ENCODE measurements around the gene BLCAP. TPM values are rescaled to one million over a fixed set of nuclear protein-coding genes. Genes with fewer than 3 reads are reported as not detected.
A peak's percentile ranks its signal among the peaks of the same experiment; 100 is the strongest.

BLCAP gene
- total RNA-seq, 1 experiment from 2014 or later, result 99.9 TPM

DNA sequence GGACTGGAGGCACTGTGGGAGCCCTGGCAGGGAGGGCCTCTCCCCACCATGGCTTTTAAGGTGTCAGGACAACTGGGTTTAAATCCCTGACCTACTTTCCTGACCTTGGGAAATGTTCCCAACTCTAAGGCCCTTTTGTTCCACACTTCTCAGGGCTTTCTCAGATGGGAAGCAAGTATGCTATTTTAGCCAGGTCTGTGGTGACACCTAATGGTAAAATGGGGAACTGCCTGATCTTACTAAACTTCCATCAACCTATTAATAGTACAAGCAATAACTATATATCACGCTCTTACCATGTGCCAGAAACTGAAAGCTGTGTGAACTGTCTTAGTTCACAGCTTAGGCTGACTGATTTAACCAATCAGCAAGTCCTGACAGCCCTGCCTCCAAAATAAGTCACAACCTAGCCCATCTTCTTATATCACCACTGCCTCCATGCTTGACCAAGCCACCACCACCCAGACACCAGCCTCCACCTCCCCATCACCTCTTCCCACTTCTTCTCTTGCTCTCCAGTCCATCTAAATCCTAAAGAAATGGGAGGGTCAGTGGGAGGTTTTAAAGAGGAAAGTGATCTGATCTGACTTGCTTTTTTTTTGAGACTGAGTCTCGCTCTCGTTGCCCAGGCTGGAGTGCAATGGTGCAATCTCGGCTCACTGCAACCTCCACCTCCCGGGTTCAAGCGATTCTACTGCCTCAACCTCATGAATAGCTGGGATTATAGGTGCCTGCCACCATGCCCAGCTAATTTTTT lies 6.9 kb upstream of the BLCAP start:
- H3K4me3 ChIP-seq, result no peak overlapping the region
- intact Hi-C loops (cut with micrococcal nuclease; ENCODE audit: unreplicated experiment), result loop anchor here (1.0 kb wide), 3 partner anchors 265 to 339 kb away; no protein-coding TSS in a partner anchor
- TF ChIP-seq, protein P1, sequence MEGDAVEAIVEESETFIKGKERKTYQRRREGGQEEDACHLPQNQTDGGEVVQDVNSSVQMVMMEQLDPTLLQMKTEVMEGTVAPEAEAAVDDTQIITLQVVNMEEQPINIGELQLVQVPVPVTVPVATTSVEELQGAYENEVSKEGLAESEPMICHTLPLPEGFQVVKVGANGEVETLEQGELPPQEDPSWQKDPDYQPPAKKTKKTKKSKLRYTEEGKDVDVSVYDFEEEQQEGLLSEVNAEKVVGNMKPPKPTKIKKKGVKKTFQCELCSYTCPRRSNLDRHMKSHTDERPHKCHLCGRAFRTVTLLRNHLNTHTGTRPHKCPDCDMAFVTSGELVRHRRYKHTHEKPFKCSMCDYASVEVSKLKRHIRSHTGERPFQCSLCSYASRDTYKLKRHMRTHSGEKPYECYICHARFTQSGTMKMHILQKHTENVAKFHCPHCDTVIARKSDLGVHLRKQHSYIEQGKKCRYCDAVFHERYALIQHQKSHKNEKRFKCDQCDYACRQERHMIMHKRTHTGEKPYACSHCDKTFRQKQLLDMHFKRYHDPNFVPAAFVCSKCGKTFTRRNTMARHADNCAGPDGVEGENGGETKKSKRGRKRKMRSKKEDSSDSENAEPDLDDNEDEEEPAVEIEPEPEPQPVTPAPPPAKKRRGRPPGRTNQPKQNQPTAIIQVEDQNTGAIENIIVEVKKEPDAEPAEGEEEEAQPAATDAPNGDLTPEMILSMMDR (conservative IDR thresholded peaks at IDR 0.05), result peak; percentile 85
- TF ChIP-seq EZH2 (IDR thresholded peaks at IDR 0.05; ENCODE audit: low read depth), result no peak
- peak; percentile 64 to 68 for DNase-seq
- H2AFZ ChIP-seq, result no peak overlapping the region
- H3K4me1 ChIP-seq (replicated peaks; ENCODE audit: insufficient read depth), result no peaks in the 10 kb centered on the region
- H4K20me1 ChIP-seq (ENCODE audit: insufficient read depth), result no peaks in the 10 kb centered on the region
- H3K9me3 ChIP-seq (ENCODE audit: insufficient read depth, low read depth), result no peaks in the 10 kb centered on the region
- H3K4me2 ChIP-seq, result no peak overlapping the region
- no peaks in the 10 kb centered on the region for H3K27me3 ChIP-seq (ENCODE audit: insufficient read depth, low read depth)
- ChIA-PET POLR2A (ENCODE audit: unreplicated experiment) (interaction anchor here (0.9 kb wide), 1 partner anchor 240 kb away, joined by 4 read pairs; no protein-coding TSS in a partner anchor), CTCF (interaction anchor here (0.6 to 0.7 kb wide), 4 partner anchors 264 to 653 kb away, joined by 3 to 11 read pairs (median 4); no protein-coding TSS in a partner anchor)
- no TSS peak for BruUV-seq (replicated peaks)
- no peaks in the 10 kb centered on the region for H3K79me2 ChIP-seq (ENCODE audit: low read depth)
- no peak overlapping the region for H3K27ac ChIP-seq
- H3K9me2 ChIP-seq (ENCODE audit: insufficient read depth), result no peaks in the 10 kb centered on the region
- H3K36me3 ChIP-seq (ENCODE audit: low read depth), result no peaks in the 10 kb centered on the region
- no peaks in the 10 kb centered on the region for H3F3A ChIP-seq (ENCODE audit: insufficient read depth, low read depth)

- Histone ChIP-seq H2AFZ (no peak overlapping the region), H3K4me1 (replicated peaks; ENCODE audit: insufficient read depth) (peaks cover 9% of the 10 kb centered on the region), H3K4me3 (no peak overlapping the region), H4K20me1 (ENCODE audit: insufficient read depth) (no peaks in the 10 kb centered on the region), H3K9me3 (ENCODE audit: insufficient read depth, low read depth) (no peaks in the 10 kb centered on the region), H3K4me2 (no peak overlapping the region), H3K27ac (no peak overlapping the region), H3K79me2 (ENCODE audit: low read depth) (0 out of 2 replicates have a peak, but pooled peaks cover 5% of the 10 kb centered on the region), H3F3A (ENCODE audit: insufficient read depth, low read depth) (no peaks in the 10 kb centered on the region), H3K9me2 (ENCODE audit: insufficient read depth) (no peaks in the 10 kb centered on the region), H3K36me3 (ENCODE audit: low read depth) (no peaks in the 10 kb centered on the region), H3K27me3 (ENCODE audit: insufficient read depth, low read depth) (no peaks in the 10 kb centered on the region)
- BruUV-seq (replicated peaks), result no TSS peak
- no peak for TF ChIP-seq EZH2 (IDR thresholded peaks at IDR 0.05; ENCODE audit: low read depth)
- TF ChIP-seq, protein P1 (conservative IDR thresholded peaks at IDR 0.05), result no peak
- intact Hi-C loops (cut with micrococcal nuclease; ENCODE audit: unreplicated experiment), result no loop called here
- ChIA-PET POLR2A (ENCODE audit: unreplicated experiment) (no interaction called here), CTCF (interaction anchor here (0.5 to 1.1 kb wide), 3 partner anchors 257 to 344 kb away, joined by 3 to 6 read pairs (median 3); no protein-coding TSS in a partner anchor)
- DNase-seq, result no peak
These were observed 5.6 kb upstream of the BLCAP start for GRCh38 chr20:37533154-37533715.

GRCh38 chr20:37531856-37532255 lies 4.2 kb upstream of the BLCAP start:
- H3K4me3 ChIP-seq, result no peak overlapping the region
- H3K27ac ChIP-seq, result no peak overlapping the region
- peaks cover 13% of the 10 kb centered on the region for H3K79me2 ChIP-seq (ENCODE audit: low read depth)
- peaks cover 9% of the 10 kb centered on the region for H3K4me1 ChIP-seq (replicated peaks; ENCODE audit: insufficient read depth)
- H3K9me3 ChIP-seq (ENCODE audit: insufficient read depth, low read depth), result no peaks in the 10 kb centered on the region
- no peaks in the 10 kb centered on the region for H3K9me2 ChIP-seq (ENCODE audit: insufficient read depth)
- H3K36me3 ChIP-seq (ENCODE audit: low read depth), result no peaks in the 10 kb centered on the region
- intact Hi-C loops (cut with micrococcal nuclease; ENCODE audit: unreplicated experiment), result no loop called here
- CTCF ChIA-PET, result no interaction called here
- POLR2A ChIA-PET (ENCODE audit: unreplicated experiment), result no interaction called here
- TF ChIP-seq, protein P1 (conservative IDR thresholded peaks at IDR 0.05), result no peak
- TF ChIP-seq EZH2 (IDR thresholded peaks at IDR 0.05; ENCODE audit: low read depth), result no peak
- no peak overlapping the region for H3K4me2 ChIP-seq
- DNase-seq, result no peak
- peaks cover under 1% of the 10 kb centered on the region; the same call in 1 of the 2 replicates for H3F3A ChIP-seq (ENCODE audit: insufficient read depth, low read depth)
- no peaks in the 10 kb centered on the region for H3K27me3 ChIP-seq (ENCODE audit: insufficient read depth, low read depth)
- no peaks in the 10 kb centered on the region for H4K20me1 ChIP-seq (ENCODE audit: insufficient read depth)
- H2AFZ ChIP-seq, result no peak overlapping the region
- BruUV-seq (replicated peaks), result no TSS peak

All from PC-9 (cell line).